HG02571 (cell line): ENCODE data around the gene NEU1.
A peak's percentile ranks its signal among the peaks of the same experiment; 100 is the strongest.
"Not testable (repeated sequence)": the region's sequence is repeated elsewhere in the genome, so short reads cannot be mapped to it uniquely, and the experiment has no call there.

Experiments
- ATAC-seq: cut with Tn5 transposase; IDR thresholded peaks from one replicate; pipeline ENCODE4 v1.9.1; 2021; ENCODE audit warnings: mild to moderate bottlenecking, moderate library complexity; ENCODE audit not compliant: unreplicated experiment

Gene NEU1

DNA sequence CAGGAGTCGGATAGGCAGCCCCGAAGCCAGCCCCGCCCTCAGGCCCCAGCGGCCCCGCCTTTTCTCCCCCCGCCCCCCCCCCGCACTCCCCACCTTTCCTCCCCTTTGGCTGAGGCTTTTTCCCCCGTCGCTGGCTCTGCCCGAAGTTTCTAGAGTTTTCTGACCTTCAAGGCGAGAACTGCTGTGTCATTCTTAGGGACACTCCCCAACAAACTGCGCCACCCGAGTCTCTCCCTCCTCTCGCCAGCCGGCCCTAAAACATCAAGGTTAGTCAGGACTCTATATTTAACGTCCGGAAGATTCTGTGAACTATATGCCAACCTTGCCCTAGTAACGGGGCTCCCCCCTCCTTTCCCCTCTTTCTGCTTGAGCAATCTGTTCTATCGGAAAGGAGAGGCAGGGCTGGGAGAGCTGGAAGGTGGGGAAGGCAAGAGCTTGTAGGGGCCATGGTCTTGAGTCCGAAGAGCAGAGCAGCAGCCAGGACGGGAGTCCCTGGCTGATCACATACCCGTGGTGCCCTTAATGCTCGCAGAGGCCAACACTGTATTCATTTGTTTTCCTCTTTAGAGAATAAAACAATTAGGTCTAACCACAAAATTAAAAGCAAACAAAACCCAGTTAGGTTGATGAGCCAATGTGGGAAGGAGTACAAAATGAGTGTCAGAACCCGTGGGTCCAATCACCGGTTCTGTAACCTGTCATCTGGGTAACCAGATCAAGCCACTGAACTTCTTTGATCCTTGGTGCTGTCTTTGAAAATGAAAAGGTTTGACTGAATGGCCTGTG lies 40.4 kb downstream of the NEU1 start:
- ATAC-seq, result peak; percentile 39

GRCh38 chr6:31821301-31822035 lies 41.2 kb downstream of the NEU1 start:
- peak; percentile 56 for ATAC-seq

- not testable (repeated sequence) for ATAC-seq
These were observed 42.2 kb downstream of the NEU1 start for GRCh38 chr6:31820399-31820798.

- ATAC-seq, result no peak
These were observed 42.7 kb downstream of the NEU1 start for GRCh38 chr6:31819871-31820299.

GRCh38 chr6:31817929-31818511 lies 44.6 kb downstream of the NEU1 start:
- not testable (repeated sequence) for ATAC-seq

GRCh38 chr6:31817133-31817928 lies 45.3 kb downstream of the NEU1 start:
- ATAC-seq, result not testable (repeated sequence)

DNA sequence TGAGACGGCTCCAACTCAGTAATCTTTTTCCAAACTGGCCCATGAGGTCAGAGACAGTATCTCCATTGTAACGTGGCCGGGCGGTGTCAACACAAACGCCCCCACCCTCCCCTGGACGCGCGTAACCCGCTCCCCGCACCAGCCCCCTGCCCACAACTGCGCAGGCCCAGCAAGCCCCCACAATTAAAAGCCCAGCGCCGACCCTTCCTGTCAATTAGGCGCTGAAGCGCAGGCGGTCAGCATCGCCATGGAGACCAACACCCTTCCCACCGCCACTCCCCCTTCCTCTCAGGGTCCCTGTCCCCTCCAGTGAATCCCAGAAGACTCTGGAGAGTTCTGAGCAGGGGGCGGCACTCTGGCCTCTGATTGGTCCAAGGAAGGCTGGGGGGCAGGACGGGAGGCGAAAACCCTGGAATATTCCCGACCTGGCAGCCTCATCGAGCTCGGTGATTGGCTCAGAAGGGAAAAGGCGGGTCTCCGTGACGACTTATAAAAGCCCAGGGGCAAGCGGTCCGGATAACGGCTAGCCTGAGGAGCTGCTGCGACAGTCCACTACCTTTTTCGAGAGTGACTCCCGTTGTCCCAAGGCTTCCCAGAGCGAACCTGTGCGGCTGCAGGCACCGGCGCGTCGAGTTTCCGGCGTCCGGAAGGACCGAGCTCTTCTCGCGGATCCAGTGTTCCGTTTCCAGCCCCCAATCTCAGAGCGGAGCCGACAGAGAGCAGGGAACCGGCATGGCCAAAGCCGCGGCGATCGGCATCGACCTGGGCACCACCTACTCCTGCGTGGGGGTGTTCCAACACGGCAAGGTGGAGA lies 47.4 kb downstream of the NEU1 start, which contains the start of the genes HSPA1A and HSPA1L:
Gene HSPA1A (plus strand): TSS at position 519 of the 814 bp plus-strand sequence. CDS start 214 bp downstream, at position 733.
Gene HSPA1L (minus strand): TSS at position 259 of the 814 bp plus-strand sequence. CDS start 3,311 bp downstream, outside the sequence.
- ATAC-seq, result no peak

GRCh38 chr6:31814677-31815024 lies 48.0 kb downstream of the NEU1 start:
- peak; percentile 42 for ATAC-seq

- no peak for ATAC-seq
These were observed 49.2 kb downstream of the NEU1 start for GRCh38 chr6:31813465-31813849.

GRCh38 chr6:31811645-31812044 lies 51.0 kb downstream of the NEU1 start:
- no peak for ATAC-seq

DNA sequence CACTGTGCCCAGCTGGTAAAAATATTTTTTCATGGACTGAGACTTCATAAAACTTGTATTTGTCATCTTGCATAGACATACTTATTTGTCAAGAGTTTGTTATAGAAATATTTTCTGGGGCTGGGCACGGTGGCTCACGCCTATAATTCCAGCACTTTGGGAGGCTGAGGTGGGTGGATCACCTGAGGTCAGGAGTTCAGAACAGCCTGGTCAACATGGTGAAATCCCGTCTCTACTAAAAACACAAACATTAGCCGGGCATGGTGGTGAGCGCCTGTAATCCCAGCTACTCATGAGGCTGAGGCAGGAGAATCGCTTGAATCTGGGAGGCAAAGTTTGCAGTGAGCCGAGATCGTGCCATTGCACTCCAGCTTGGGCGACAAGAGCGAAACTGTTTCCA lies 54.0 kb downstream of the NEU1 start:
- ATAC-seq, result not testable (repeated sequence)
